ENCODE measurements around the gene ACACA.

DNA sequence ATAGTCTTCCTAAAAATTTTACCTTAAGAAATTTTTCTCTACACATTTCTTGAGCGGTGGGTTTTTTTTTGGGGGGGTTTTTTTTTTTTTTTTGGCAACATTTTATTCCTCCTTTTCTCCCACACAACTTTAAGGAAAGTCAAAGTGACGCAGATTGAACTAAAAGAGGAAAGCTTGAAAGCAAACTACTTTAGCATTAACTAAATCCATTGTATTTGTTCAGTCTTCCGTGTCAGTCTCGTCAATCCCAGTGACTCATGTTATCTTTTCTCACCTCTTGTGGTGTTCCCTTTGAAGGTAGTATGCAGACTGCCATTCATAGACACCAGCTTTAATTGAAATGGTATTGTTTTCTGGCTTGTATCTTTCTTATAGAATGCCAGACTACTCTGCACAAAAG is 39.4 kb upstream of the ACACA start:
- TF ChIP-seq, protein P1, sequence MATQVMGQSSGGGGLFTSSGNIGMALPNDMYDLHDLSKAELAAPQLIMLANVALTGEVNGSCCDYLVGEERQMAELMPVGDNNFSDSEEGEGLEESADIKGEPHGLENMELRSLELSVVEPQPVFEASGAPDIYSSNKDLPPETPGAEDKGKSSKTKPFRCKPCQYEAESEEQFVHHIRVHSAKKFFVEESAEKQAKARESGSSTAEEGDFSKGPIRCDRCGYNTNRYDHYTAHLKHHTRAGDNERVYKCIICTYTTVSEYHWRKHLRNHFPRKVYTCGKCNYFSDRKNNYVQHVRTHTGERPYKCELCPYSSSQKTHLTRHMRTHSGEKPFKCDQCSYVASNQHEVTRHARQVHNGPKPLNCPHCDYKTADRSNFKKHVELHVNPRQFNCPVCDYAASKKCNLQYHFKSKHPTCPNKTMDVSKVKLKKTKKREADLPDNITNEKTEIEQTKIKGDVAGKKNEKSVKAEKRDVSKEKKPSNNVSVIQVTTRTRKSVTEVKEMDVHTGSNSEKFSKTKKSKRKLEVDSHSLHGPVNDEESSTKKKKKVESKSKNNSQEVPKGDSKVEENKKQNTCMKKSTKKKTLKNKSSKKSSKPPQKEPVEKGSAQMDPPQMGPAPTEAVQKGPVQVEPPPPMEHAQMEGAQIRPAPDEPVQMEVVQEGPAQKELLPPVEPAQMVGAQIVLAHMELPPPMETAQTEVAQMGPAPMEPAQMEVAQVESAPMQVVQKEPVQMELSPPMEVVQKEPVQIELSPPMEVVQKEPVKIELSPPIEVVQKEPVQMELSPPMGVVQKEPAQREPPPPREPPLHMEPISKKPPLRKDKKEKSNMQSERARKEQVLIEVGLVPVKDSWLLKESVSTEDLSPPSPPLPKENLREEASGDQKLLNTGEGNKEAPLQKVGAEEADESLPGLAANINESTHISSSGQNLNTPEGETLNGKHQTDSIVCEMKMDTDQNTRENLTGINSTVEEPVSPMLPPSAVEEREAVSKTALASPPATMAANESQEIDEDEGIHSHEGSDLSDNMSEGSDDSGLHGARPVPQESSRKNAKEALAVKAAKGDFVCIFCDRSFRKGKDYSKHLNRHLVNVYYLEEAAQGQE (tag by site-specific recombination; IDR thresholded peaks at IDR 0.05): no peak
- TF ChIP-seq CTCF (tag by site-specific recombination; IDR thresholded peaks at IDR 0.05): no peak
- TF ChIP-seq ZNF692 (tag by site-specific recombination; IDR thresholded peaks at IDR 0.05): no peak
- TF ChIP-seq MEIS1 (CRISPR knock-in tag; IDR thresholded peaks at IDR 0.05; ENCODE audit: borderline replicate concordance): no peak

All from HEK293 (cell line).